C4-2B (cell line): ENCODE measurements around the gene PROK1.

Experiments used
- H3K27ac ChIP-seq: fragments of 450-650 bp; 2 replicates; pipeline ENCODE4 v1.5.1; 2017
- ZFX ChIP-seq: fragments of 450-650 bp; IDR thresholded peaks from 2 replicates; pipeline ENCODE4 v1.6.1; 2017
- TF ChIP-seq, protein P1 (sequence below): fragments of 450-650 bp; conservative IDR thresholded peaks from 2 replicates; pipeline ENCODE4 v1.5.1; 2017; ENCODE audit warnings: mild to moderate bottlenecking

The PROK1 gene

DNA sequence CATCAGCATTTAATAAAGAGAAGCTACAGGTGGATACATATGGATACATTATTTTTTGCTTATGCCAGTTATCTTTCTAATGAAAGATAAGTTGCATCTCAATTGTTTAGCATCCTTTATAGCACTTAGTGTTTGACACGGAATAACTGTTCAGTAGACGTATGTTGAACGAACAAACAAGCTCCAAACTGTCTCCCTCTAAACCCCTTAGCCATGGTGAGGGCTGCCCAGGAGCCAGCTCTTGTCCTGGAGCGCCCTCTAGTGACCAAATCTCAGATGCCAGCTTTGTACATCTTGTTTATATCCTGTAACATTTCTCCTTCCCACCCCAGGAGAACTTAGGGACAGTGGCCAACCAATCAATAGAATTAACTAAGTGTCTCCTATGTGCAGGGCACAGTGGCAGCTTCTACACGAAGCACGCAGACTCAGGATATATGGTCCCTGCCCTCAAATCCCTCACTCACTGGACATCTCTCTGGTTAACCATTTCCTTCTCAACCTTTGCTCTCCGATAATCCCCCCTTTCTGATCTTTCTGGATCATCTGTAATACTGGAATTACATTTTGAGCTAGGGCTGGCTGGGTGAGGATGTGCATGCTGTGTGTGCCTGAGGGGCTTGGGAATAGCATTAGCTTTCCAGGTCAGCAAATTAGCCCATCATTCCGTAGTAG lies 45.1 kb downstream of the PROK1 start:
- H3K27ac ChIP-seq: no peak overlapping the region
- TF ChIP-seq, protein P1, sequence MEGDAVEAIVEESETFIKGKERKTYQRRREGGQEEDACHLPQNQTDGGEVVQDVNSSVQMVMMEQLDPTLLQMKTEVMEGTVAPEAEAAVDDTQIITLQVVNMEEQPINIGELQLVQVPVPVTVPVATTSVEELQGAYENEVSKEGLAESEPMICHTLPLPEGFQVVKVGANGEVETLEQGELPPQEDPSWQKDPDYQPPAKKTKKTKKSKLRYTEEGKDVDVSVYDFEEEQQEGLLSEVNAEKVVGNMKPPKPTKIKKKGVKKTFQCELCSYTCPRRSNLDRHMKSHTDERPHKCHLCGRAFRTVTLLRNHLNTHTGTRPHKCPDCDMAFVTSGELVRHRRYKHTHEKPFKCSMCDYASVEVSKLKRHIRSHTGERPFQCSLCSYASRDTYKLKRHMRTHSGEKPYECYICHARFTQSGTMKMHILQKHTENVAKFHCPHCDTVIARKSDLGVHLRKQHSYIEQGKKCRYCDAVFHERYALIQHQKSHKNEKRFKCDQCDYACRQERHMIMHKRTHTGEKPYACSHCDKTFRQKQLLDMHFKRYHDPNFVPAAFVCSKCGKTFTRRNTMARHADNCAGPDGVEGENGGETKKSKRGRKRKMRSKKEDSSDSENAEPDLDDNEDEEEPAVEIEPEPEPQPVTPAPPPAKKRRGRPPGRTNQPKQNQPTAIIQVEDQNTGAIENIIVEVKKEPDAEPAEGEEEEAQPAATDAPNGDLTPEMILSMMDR: peak; percentile 98
- no peak for TF ChIP-seq ZFX

GRCh38 chr1:110498270-110498669 lies 47.3 kb downstream of the PROK1 start:
- no peak overlapping the region for H3K27ac ChIP-seq
- no peak for TF ChIP-seq ZFX
- TF ChIP-seq, protein P1: no peak

DNA sequence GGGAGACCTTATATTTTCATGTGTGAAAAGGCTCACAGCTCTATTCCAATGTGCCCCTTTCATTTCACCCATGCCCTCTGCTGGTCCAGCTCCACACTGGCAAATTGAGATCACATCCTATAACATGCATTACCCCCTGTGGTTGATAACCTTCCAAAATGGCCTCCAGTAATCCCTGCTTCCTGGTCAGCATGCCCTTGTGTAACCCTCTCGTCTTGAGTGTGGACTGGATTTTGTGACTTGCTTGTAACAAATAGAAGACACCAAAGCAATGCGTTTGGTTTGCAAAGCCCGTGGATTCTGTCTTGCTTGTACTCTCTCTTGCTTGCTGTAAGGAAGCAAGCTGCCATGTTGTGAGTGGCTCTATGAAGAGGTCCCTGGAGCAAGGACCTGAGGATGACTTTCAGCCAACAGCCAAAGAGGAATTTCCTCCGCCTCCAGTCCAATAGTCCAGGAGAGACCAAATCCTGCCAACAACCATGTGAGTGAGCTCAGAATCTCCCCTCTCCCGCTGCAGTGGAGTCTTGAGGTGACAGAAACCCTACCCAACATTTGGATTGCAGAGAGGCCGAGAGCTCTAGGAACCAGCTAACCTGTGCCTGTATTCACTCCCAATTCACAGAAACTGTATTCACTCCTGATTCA lies 50.7 kb downstream of the PROK1 start:
- TF ChIP-seq ZFX: no peak
- TF ChIP-seq, protein P1: no peak
- no peak overlapping the region for H3K27ac ChIP-seq

DNA sequence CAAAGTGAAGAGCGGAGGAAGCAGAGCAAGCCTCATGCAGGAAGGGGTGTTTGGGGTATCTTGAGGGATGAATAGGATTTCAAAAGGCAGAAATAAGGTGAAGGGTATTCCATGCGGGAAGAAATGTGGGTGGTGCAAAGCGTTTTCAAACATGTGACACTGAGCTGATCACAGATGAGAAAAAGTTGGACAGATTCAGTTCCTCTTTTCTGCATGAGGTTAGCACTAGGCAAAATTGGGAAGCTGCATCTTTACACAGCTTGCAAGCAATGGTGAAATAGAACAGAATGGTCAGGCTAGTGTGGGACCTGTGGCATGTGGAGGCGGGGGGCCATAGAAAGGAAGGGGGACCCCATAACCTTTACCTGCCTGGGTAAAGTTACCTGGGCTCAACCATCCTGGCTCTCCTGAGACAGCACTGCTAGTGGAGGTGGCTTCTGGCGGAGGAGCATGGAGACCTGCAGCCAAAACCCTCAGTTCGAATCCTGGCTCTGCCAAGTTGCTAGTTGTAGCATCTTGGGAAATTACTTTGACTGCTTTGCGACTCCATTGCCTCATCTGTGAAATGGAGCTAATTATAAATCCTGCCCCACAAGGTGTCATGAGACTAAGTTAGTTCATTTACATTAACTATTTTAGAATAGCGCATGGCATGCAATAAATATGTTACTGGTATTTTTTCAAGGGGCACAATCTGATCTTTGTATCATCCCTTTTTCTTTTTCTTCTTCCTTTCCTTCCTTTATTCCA lies 51.6 kb downstream of the PROK1 start:
- no peak overlapping the region for H3K27ac ChIP-seq

DNA sequence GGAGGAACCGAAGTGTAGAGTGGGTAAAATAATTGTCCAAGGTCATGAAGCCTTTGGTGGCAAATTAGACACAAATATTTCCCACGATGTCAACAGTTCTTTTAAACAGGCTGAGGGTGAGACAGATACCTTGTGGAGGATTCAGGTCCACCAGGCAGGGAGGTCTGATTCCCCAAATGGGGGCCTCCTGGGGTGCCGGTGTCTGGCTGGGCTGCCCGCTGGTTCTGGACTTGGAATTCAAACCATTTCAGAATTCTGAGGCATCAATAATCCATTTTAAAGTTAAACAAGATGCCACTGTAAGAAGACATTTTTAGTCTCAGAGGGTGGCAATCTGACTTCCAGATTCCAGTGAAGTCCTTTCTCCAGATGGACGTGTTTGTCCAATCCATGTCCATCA lies 52.5 kb downstream of the PROK1 start:
- no peak overlapping the region for H3K27ac ChIP-seq
- no peak for TF ChIP-seq ZFX
- TF ChIP-seq, protein P1: no peak

More for the DNA sequence above, 51.6 kb downstream of the PROK1 start:
- no peak for TF ChIP-seq ZFX
- TF ChIP-seq, protein P1: no peak

GRCh38 chr1:110504226-110504625 lies 53.3 kb downstream of the PROK1 start:
- no peak overlapping the region for H3K27ac ChIP-seq
- TF ChIP-seq, protein P1: no peak
- no peak for TF ChIP-seq ZFX

GRCh38 chr1:110505596-110505995 lies 54.6 kb downstream of the PROK1 start:
- TF ChIP-seq, protein P1: no peak
- TF ChIP-seq ZFX: no peak
- no peak overlapping the region for H3K27ac ChIP-seq
